HL-60 (cell line): ENCODE data around the gene SPATA7.

Experiments
- DNase-seq, 2 experiments: peaks; one replicate each; pipeline ENCODE4 v3.0.0-alpha.2; 2010 to 2020; ENCODE audit warnings: low read depth in 1 of 2, low spot score in 1 of 2
- H3K27ac ChIP-seq: fragments of 250-450 bp; sonication (Bioruptor Pico); replicated peaks from 2 replicates; pipeline ENCODE4 v1.5.1; 2020; ENCODE audit warnings: mild to moderate bottlenecking, moderate library complexity
- H3K27me3 ChIP-seq: fragments of 250-450 bp; sonication (Bioruptor Pico); 2 replicates; pipeline ENCODE4 v1.5.1; 2021; ENCODE audit warnings: mild to moderate bottlenecking, moderate library complexity; ENCODE audit not compliant: insufficient read depth, poor library complexity, severe bottlenecking
- H3K4me3 ChIP-seq: replicated peaks from 2 replicates; pipeline ENCODE4 v1.5.1; 2011; ENCODE audit warnings: mild to moderate bottlenecking, control low read depth, low read length; ENCODE audit not compliant: insufficient read depth
- CTCF ChIP-seq: IDR thresholded peaks from one replicate; pipeline ENCODE4 v1.5.1; 2011; ENCODE audit warnings: low read length, control low read depth, inconsistent platforms; ENCODE audit not compliant: insufficient read depth
- GABPA ChIP-seq: IDR thresholded peaks from 2 replicates; pipeline ENCODE4 v1.6.1; 2012; ENCODE audit warnings: low read depth
- POLR2AphosphoS5 ChIP-seq: IDR thresholded peaks from 2 replicates; pipeline ENCODE4 v1.6.1; 2012; ENCODE audit warnings: low read depth
- REST ChIP-seq: IDR thresholded peaks from 2 replicates; pipeline ENCODE4 v1.6.1; 2012; ENCODE audit warnings: low read depth; ENCODE audit not compliant: insufficient replicate concordance
- SPI1 ChIP-seq: IDR thresholded peaks from 2 replicates; pipeline ENCODE4 v1.6.1; 2012; ENCODE audit warnings: low read depth, mild to moderate bottlenecking, borderline replicate concordance

The SPATA7 gene

DNA sequence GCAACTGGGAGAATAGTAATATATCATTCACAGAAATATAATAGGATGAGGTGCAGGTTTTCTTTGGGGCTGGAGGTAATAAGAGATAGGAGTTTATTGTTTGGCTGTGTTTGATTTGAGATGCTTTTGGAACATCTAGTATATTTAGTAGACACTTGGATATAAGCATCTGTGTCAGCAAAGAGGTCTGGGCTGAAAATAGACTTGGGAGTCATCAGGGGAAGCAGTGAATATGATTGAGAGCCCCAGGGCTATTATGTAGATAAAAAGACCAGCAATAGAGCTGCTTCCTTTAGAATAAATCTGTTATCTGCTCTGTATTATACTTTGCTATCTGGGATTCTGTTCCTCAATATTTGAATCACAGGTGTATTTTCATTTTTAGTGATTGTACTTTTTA is 36.6 kb downstream of the SPATA7 start:
- DNase-seq: no peak
- Histone ChIP-seq H3K27me3 (no peaks in the 10 kb centered on the region), H3K4me3 (no peak overlapping the region), H3K27ac (no peak overlapping the region)
- TF ChIP-seq GABPA: no peak
- no peak for TF ChIP-seq CTCF
- TF ChIP-seq SPI1: no peak
- TF ChIP-seq REST: no peak
- TF ChIP-seq POLR2AphosphoS5: no peak

- Histone ChIP-seq H3K27me3 (no peaks in the 10 kb centered on the region), H3K27ac (no peak overlapping the region), H3K4me3 (no peak overlapping the region)
- no peak for TF ChIP-seq SPI1
- no peak for TF ChIP-seq POLR2AphosphoS5
- TF ChIP-seq GABPA: no peak
- no peak for DNase-seq
Measured at GRCh38 chr14:88422919-88423650, 37.6 kb downstream of the SPATA7 start.

- H3K27me3 ChIP-seq: no peaks in the 10 kb centered on the region
- TF ChIP-seq REST (no peak), SPI1 (no peak), CTCF (no peak), POLR2AphosphoS5 (no peak), GABPA (no peak)
- no peak for DNase-seq
- H3K27ac ChIP-seq: no peak overlapping the region
- no peak overlapping the region for H3K4me3 ChIP-seq
Measured at GRCh38 chr14:88424573-88424972, 39.1 kb downstream of the SPATA7 start.

- Histone ChIP-seq H3K4me3 (no peak overlapping the region), H3K27ac (no peak overlapping the region)
- no peak for TF ChIP-seq SPI1
- TF ChIP-seq REST: no peak
- no peak for TF ChIP-seq CTCF
- TF ChIP-seq POLR2AphosphoS5: no peak
- no peak for TF ChIP-seq GABPA
Measured at GRCh38 chr14:88426271-88426670, 40.8 kb downstream of the SPATA7 start.

More at GRCh38 chr14:88426271-88426670, 40.8 kb downstream of the SPATA7 start:
- no peaks in the 10 kb centered on the region for H3K27me3 ChIP-seq
- no peak for DNase-seq
